Non-pigmented ciliary epithelial cell (primary cell): Measurements from ENCODE around the gene ADCYAP1R1.

ENCODE experiments used
- DNase-seq: peaks from one replicate; pipeline ENCODE4 v3.0.0-alpha.2; 2010; ENCODE audit warnings: low read depth

ADCYAP1R1 gene

DNA sequence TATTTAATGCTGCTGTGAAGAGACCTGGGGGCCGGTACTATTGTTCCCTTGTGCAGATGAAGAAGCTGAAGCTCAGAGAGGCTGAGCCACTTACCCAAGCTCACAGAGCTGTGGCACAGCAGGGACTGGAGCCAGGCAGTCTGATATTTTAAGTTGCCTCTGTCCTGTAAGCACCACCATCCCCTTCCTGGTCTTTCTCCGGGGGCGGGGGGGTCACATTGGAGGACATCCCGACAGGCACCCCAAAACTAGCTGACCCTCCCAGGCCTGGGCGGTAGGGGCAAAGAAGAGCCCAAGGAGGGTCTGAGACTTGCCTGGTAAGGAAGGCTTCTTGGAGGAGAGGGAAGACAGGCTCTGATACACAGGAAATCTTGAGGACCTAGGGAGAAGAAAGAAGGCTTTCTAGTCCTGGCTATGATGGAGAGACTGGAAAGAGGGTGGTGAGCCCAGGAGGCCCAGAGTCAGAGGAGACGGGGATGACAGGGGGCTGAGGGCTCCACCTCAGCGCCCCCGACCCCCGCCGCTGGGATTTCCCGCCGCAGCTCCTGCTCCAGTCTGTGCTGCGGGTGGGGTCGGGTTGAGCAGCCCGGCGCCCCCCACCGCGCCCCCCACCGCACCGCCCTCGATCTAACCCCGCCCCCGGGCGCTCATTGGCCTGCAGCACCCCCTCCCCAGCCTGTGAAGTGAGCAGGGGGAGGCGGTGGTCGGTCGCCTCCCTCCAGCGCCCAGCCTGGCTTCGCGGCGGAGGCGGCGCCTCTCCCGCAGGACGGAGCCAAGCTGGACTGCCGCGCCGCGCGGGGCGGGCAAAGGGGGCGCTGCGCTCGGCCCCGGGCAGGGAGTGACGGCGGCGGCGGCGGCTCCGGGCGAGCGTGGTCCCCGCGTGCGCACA is at the start of gene ADCYAP1R1:
TSS of gene ADCYAP1R1 (plus strand) at position 711 of the 889 bp plus-strand sequence. CDS start 10,957 bp downstream, outside the sequence.
- no peak for DNase-seq

DNA sequence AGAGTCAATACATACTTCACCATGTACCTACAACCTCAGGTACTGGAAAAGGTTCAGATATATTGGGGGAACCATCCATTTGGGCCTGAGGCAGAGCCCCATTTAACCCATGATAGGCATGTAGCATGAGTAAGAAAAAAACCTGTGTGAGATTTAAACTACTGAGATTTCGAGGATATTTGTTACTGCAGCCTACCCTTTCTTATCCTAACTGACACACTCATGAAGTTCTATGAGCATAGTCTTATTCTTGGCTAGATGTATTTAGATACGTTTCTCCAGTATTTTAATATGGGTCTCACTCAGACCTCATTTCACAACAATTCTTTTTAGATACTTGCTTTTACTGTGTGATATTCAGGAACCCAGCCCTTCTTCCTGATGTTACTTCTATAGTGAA is 49.0 kb upstream of the ADCYAP1R1 start:
- no peak for DNase-seq

DNA sequence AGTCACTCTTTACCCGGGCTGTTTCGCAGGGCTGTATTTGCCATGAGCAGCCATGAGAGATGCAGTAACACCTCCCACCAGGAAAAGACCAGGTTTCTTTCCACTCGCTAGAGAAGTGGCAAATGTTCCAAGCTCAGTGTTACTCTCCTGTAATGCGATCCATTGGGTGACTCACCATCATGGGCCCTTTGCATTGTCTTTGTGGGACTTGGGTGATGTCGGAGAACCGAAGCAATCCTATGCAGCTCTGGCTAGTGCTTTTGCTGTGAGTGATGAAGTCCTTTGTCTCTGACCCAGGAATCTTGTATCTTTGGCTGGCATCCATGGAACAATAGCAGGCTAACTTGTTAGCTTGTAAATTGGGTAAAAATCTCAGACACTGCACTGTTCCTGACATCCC is 48.4 kb upstream of the ADCYAP1R1 start:
- no peak for DNase-seq

- no peak for DNase-seq
These were observed 47.7 kb upstream of the ADCYAP1R1 start for GRCh38 chr7:31004393-31004792.

DNA sequence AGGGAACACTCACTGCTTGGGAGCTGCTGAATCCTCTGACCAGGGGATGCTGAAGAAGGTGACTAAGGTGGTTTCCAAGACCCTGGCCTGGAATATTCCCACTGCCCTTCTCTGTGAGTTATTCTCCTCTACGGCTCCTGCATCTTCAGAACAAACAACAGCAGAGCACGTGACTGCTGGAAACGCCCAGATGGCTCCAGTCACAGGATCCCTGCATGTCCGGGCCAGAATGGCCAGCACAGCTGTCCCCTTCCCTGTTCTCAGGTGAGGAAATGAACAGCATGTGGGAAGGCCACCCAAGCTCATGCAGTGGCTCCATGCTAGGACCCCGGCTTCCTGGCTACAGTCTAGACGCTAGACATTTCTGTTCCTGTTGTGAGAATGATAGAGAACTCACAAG is 45.3 kb upstream of the ADCYAP1R1 start:
- no peak for DNase-seq

DNA sequence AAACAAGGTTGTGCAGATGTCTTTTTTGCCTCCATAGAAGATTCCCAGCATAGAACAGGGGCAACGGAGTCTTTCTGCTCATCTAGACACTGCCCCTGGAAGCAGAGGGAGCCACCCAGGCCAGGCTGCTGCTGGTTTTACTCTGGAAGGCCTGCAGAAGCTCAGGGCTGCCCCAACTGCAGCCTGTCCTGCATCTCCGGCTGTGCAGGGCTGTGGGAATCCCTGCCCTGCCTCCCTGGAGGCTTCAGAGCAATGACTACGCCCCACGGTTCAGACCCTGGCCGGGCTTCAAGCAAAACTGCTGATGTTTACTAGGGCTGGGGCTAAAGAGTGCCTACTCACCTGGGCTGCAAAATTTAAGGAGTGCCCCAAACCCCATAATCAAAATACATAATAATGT is 44.5 kb upstream of the ADCYAP1R1 start:
- no peak for DNase-seq

GRCh38 chr7:31014826-31015225 is 37.3 kb upstream of the ADCYAP1R1 start:
- DNase-seq, result no peak

DNA sequence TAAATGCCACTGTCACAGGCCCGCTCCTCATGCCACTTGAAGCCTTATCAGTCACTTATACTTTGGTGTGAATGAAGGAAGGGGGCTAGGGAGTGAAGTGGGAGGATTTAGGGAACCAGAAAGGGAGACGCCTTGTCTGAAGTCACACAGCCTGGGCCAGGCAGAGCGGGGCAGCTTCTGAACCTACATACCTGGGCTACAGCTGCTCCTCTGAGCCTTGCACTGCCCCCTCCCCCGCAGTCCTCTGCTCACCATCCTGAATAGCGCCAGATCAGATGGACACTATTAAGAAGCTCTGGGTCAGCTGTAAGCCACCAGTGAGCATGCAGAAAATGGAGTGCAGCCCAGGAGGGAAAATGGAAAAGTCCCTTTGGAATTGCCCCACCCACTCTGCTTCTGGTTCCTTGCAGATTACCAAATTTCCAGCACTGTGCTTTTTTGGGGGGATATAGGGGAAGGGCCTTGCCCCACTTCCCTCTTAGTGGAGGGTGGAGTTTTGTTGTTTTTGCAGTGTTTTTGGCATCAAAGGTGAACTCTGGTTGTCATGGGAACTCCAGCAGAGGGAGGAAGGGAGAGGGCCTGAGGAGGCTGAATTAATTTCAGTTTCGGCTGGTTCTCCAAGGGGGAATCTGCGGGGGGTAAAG is 35.0 kb upstream of the ADCYAP1R1 start:
- no peak for DNase-seq

DNA sequence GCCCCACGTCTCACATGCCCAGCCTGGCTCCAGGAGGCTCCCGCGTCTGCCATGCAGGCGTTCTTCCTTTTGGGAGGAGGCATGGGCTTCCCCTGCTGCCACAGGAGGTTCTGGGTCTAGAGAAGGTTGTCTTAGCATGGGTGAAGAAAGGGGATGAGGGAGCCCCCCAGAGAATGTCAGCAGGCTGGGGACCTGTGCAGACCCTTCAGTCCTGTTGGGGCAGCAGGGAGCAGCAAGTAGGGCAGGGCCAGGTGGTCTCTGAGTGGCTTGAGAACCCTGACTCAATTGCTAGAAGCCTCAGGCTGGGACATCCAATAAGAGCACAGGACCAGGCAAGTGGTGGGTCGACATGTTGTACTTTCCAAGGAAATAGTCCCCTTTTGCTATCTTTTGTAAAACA is 34.4 kb upstream of the ADCYAP1R1 start:
- DNase-seq, result no peak

- no peak for DNase-seq
These were observed 32.6 kb upstream of the ADCYAP1R1 start for GRCh38 chr7:31019509-31019908.

DNA sequence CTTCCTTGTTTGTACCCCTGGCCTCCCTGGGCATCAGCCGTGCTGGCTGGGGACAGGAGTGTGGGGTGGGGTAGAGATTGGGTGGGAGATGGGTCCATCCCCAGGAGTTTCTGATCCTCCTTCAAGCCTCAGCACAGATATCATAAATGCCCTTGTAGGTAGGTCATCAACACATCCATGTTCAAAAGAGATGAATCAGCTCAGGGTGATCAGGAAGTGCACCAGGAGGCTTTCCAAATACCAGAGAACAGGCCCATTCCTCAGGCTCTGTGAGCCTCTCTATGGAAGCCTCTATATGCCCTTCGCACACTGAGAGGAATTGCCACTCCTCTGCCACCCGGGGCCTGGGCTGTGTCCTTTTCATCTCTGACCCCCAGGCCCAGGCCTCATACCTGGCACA is 31.9 kb upstream of the ADCYAP1R1 start:
- DNase-seq, result no peak

DNA sequence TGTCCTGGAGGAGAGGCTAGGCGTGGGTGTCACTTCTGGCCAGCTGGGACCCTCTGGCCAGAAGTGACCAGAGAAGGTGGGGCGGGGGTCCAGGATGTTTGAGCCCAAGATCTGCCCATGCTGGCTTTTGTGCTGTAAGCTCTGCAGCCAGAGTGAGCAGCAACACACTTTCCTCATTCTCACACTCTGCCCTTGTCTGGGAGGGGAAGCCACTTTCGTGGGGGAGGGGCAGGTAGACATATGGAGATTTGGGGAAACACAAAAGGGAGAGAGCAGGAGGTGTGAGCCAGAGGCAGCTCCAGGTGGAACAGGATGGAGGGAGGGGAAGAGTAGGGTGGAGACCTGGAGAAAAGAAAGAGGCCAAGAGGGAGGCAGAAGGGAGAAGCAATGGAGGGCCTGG is 31.5 kb upstream of the ADCYAP1R1 start:
- no peak for DNase-seq

GRCh38 chr7:31022117-31022516 is 30.0 kb upstream of the ADCYAP1R1 start:
- DNase-seq, result no peak

GRCh38 chr7:31022726-31023125 is 29.4 kb upstream of the ADCYAP1R1 start:
- no peak for DNase-seq

- DNase-seq, result no peak
These were observed 28.2 kb upstream of the ADCYAP1R1 start for GRCh38 chr7:31023877-31024276.

GRCh38 chr7:31027161-31027965 is 24.7 kb upstream of the ADCYAP1R1 start:
- DNase-seq, result no peak

DNA sequence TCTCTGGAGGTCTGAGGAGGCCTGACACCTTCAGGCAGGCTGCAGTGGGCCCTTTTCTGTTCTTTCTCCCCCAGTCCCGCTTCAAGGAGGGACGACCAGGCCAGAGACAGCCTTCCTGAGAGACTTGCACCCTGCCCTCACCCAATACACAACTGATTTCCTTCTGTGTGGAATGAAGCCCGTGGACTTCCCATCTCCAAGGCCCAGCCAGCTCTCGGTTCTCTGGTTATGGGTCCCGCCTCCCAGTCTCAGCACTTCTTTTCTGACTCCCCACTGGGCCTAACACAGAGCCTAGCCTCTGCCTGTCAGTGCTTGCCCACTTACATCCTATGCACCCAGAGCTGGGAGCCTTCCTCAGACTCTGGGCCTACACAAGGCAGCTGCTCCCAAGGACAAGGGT is 24.1 kb upstream of the ADCYAP1R1 start:
- DNase-seq, result no peak

GRCh38 chr7:31028417-31028992 is 23.6 kb upstream of the ADCYAP1R1 start:
- DNase-seq, result no peak

DNA sequence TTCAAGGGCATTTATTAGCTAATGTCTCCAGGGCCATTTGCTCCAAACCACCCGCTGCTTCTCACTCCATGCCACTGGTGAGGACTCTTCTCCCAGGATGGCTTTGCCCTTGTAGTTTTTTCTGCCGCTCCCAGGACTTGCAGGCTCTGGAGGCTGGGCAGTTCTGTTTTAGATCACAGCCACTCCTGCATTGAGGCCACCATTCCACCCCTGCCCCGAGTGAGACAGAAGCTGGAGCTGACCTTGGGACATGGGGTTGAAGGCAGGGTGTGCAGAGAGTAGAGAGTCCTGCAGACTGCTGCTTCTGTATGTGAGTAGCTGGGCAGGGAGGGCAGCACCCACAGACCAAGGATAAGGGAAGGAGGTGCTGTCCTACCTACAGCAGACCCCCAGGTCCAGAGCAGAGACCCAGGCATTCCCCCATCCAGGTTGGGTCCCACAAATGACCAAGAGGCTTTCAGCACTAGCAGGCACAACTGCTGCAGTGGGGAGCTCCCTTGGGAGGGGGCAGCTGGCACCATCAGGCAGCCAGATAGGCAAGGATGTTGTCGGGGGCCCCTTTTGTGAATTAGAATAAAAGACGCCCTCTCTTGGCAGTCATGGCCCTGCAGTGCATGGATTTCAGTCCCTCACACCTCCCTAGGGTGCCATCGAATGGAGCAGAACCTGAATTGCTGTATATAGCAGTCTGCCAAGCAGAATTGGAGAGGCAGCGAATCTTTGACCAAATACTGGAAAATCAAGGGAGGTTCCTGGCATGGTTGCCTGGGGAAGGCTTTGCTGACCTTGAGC is 22.7 kb upstream of the ADCYAP1R1 start:
- DNase-seq, result no peak

DNA sequence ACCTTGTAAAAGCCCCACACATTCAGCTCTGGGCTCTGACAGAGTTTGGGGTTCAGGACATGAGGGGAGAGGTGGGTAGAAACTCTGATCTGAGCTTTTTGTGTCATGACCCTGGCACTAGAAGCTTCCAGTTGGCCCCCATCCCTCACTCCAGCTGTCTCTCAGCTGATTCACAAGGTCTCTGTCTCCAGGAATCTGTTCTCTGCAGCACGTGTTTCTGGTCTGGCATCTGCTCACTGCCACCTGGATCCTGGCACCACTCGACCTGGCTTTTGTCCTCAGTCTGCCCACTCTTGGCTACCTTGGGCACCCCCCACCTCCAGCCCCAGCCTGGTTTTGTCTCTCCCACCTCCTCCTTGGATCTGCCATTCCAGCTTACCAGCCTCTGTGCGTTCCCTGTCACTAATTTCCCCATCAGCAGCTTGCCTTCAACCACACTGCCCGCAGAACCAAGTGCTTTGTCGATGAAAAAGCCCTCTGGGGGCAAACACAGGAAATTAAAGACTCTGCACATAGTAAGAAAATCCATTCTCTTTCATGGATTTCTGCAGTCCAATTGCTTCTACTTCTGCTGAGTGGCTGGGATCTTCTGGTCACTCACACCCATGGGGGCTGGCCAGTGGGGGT is 18.3 kb upstream of the ADCYAP1R1 start:
- DNase-seq, result no peak

DNA sequence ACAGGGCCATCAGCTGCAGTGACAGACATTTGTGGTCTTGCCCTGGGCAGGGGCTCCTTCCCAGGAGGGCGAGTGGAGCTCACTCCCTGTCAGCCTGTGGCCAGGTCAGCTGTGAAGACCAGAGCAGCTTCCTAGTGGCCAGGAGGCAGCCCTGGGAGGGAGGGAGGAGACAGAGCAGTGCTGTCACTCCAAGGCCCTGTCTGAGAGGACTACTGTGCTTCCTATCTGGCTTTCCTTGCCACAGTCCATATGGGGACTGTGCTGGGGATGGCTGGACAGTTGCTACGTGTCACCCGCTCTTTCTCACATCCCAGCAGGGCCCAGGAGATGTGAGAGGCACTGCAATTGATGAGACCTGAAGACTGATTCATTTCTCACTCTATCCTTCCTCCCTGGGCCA is 15.2 kb upstream of the ADCYAP1R1 start:
- DNase-seq, result no peak
